Measurements from ENCODE around the gene GBP5. TPM values are rescaled to one million over a fixed set of nuclear protein-coding genes. Genes with fewer than 3 reads are reported as not detected.
"Not testable (repeated sequence)": the region's sequence is repeated elsewhere in the genome, so short reads cannot be mapped to it uniquely, and the experiment has no call there.

The GBP5 gene, protein sequence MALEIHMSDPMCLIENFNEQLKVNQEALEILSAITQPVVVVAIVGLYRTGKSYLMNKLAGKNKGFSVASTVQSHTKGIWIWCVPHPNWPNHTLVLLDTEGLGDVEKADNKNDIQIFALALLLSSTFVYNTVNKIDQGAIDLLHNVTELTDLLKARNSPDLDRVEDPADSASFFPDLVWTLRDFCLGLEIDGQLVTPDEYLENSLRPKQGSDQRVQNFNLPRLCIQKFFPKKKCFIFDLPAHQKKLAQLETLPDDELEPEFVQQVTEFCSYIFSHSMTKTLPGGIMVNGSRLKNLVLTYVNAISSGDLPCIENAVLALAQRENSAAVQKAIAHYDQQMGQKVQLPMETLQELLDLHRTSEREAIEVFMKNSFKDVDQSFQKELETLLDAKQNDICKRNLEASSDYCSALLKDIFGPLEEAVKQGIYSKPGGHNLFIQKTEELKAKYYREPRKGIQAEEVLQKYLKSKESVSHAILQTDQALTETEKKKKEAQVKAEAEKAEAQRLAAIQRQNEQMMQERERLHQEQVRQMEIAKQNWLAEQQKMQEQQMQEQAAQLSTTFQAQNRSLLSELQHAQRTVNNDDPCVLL
- 0.08 TPM in 1 of 2 replicates, not detected in the other for total RNA-seq (2014; rRNA removed; shearing (Covaris generic))

DNA sequence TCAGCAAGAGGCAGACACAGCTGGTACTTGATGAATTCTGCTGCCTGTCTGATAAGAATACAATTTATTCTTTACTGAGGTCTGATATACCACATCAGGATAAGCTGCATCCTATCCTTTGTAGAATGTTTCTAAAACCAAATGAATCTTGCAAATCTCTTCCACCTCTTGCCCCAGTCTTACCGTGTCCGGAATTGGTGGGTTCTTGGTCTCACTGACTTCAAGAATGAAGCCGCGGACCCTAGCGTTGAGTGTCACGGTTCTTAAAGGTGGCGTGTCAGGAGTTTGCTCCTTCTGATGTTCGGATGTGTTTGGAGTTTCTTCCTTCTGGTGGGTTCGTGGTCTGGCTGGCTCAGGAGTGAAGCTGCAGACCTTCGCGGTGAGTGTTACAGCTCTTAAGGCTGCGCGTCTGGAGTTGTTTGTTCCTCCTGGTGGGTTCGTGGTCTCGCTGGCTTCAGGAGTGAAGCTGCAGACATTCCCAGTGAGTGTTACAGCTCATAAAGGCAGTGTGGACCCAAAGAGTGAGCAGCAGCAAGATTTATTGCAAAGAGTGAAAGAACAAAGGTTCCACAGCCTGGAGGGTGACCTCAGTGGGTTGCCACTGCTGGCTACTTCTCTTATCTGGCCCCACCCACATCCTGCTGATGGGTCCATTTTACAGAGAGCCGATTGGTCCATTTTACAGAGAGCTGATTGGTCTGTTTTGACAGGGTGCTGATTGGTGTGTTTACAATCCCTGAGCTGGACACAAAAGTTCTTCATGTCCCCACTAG, at the start of gene GBP5:
Gene GBP5 (minus strand): TSS at position 592 of the 773 bp plus-strand sequence. CDS start 3,305 bp downstream, outside the sequence.
- H3K9me3 ChIP-seq (replicated peaks); H3K36me3 ChIP-seq; H3K4me1 ChIP-seq; H3K27me3 ChIP-seq; H3K4me3 ChIP-seq; H3K27ac ChIP-seq; DNase-seq: not testable (repeated sequence)

DNA sequence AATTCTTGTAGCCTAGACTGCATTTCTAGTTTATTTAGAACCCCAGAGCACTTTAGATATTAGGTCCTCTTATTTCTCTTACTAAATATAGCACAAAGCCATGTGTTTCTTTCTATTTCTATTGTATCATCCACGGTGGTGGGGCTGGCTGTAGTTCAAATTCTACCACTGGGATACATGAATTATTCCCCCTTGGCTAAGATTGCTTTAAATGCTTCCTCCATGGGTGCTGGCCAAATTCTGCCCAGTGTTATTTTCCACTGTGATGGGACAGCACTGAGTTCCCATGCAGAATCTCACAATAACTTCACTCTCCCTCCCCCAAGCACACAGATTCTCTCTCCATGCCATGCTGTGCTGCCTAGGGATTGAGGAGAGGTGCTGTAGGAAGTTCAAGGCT, 49.7 kb upstream of the GBP5 start:
- no peak for DNase-seq

DNA sequence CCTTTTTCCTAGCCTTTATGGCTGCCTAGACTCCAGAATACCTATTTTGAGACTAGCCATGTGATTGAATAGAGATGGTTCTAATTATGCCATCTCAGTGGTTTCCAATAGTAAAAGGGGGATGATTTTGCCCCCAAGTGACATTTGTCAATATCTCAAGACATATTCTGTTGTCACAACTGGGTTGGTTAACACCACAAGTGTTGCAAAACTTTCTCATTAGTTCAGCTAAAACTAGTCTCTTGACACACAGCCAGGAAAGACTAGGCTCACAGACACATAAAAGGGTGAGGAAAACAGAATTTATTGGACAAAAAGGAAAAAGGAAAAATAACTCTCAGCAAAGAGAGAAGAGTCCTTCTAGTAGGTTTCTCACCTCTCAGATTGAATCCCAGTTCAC, 39.9 kb upstream of the GBP5 start:
- Histone ChIP-seq H3K27me3 (no peaks in the 10 kb centered on the region), H3K4me3 (no peak overlapping the region), H3K36me3 (no peaks in the 10 kb centered on the region)

More for the DNA sequence above, 49.7 kb upstream of the GBP5 start:
- no peak overlapping the region for H3K27ac ChIP-seq
- no peaks in the 10 kb centered on the region for H3K9me3 ChIP-seq (replicated peaks)
- no peaks in the 10 kb centered on the region for H3K4me1 ChIP-seq
- no peaks in the 10 kb centered on the region for H3K27me3 ChIP-seq
- H3K36me3 ChIP-seq = no peaks in the 10 kb centered on the region
- no peak overlapping the region for H3K4me3 ChIP-seq

DNA sequence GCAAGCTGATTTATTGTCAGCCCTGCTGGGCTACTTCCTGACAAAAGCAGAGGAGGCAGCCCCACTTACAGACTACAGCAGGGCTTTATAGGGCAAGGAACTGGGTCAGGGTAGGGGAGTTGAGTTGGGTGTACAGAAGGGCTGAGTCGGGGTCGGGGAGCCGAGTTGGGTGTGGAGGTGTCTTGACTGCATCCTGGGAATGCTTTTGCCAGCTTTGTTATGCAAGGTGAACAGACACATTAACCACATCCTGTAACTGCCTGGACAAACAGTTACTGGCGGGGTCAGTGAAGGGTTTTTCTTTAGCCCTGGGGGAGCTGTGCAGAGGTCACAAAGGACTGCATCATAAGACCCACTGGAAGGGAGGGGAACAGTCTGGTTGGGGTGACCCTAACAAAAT, 39.1 kb upstream of the GBP5 start:
- Histone ChIP-seq H3K27me3 (no peaks in the 10 kb centered on the region), H3K4me3 (no peak overlapping the region)
- DNase-seq = no peak

More for the DNA sequence above, 39.9 kb upstream of the GBP5 start:
- Histone ChIP-seq H3K9me3 (replicated peaks) (no peaks in the 10 kb centered on the region), H3K27ac (no peak overlapping the region), H3K4me1 (no peaks in the 10 kb centered on the region)
- DNase-seq = no peak

DNA sequence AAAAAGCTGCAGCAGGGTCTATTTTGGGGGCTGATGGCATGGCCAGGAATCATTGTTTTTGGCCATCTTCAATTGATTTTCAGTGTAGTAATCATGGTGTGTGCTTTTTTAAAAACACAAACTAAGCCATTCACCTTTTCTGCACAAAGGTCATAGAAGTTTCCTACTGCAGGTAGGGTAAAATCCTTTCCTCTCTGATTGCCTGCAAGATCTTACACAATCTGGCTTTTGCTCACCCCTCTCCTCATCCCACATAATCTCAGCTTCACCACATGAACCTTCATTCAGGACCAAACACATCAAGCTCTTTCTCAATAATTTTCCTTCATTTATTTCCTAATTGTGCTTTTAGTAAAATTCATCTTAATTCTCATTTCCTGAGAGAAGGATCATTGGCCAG, 38.3 kb upstream of the GBP5 start:
- H3K27me3 ChIP-seq = no peaks in the 10 kb centered on the region
- H3K4me3 ChIP-seq = no peak overlapping the region
- no peaks in the 10 kb centered on the region for H3K4me1 ChIP-seq
- no peak overlapping the region for H3K27ac ChIP-seq
- H3K36me3 ChIP-seq = no peaks in the 10 kb centered on the region
- no peak for DNase-seq
- no peaks in the 10 kb centered on the region for H3K9me3 ChIP-seq (replicated peaks)

More for the DNA sequence above, 39.1 kb upstream of the GBP5 start:
- H3K4me1 ChIP-seq = no peaks in the 10 kb centered on the region
- no peaks in the 10 kb centered on the region for H3K9me3 ChIP-seq (replicated peaks)
- H3K36me3 ChIP-seq = no peaks in the 10 kb centered on the region
- no peak overlapping the region for H3K27ac ChIP-seq

DNA sequence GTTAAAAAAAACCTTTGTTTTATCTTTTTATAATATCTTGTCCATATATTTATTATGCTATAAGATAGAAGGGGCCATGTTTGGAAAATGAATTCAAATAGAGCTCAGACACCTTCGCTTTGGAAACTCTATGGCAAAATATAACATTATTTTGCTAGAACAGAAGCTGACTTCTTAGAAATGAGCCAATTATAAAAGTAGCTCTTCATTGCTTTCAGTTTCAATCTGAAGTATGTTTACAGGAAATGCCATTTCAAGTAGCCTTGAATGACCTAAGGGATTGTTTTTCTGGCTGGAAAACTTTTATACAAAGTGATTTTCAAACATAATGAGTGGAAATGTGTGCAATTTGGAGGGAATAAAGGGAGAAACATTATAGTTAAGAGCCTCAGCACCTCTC, 37.8 kb upstream of the GBP5 start:
- no peak for DNase-seq
- Histone ChIP-seq H3K4me3 (no peak overlapping the region), H3K9me3 (replicated peaks) (no peaks in the 10 kb centered on the region), H3K27me3 (no peaks in the 10 kb centered on the region), H3K36me3 (no peaks in the 10 kb centered on the region), H3K27ac (no peak overlapping the region), H3K4me1 (no peaks in the 10 kb centered on the region)

DNA sequence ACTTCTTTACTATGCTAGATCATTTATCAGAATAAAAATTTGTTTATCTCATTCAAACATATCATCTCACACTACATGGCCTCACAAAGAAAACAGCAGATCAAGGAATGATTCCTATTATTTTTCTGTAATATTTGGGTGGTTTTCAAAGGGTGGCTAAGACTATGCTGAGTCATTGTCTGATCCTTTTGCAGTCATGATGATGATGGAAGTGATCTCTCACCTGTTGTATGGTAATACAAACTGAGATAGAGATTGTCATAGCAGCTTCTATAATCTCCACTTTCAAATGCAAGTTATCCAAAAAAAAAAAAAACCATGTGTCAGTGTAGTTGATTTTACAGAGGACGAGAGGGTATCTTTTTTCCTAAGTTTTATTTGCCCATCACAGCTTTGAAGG, 37.2 kb upstream of the GBP5 start:
- Histone ChIP-seq H3K27me3 (no peaks in the 10 kb centered on the region), H3K36me3 (no peaks in the 10 kb centered on the region), H3K27ac (no peak overlapping the region), H3K4me1 (no peaks in the 10 kb centered on the region), H3K9me3 (replicated peaks) (no peaks in the 10 kb centered on the region), H3K4me3 (no peak overlapping the region)
- DNase-seq = no peak

DNA sequence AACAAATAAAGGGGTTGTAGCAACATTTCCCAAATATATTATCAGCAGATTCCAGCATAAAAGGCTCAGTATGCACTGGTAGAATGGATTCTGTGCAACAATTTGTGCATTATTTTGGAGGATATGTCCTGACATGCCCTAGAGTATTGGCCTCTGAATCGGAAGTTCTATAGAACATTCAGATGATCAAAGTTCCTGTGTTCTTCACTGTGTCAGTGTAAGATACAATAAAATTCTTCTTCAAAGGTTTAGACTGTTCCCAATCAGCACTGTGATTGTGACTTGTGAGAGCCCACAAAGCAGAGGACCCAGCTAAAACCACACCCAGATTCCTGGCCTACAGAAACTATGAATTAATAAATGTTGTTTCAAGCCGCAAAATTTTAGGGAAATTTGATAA, 33.6 kb upstream of the GBP5 start:
- DNase-seq = no peak
- Histone ChIP-seq H3K27me3 (no peaks in the 10 kb centered on the region), H3K4me3 (no peak overlapping the region), H3K9me3 (replicated peaks) (no peaks in the 10 kb centered on the region), H3K4me1 (no peaks in the 10 kb centered on the region), H3K27ac (no peak overlapping the region), H3K36me3 (no peaks in the 10 kb centered on the region)

DNA sequence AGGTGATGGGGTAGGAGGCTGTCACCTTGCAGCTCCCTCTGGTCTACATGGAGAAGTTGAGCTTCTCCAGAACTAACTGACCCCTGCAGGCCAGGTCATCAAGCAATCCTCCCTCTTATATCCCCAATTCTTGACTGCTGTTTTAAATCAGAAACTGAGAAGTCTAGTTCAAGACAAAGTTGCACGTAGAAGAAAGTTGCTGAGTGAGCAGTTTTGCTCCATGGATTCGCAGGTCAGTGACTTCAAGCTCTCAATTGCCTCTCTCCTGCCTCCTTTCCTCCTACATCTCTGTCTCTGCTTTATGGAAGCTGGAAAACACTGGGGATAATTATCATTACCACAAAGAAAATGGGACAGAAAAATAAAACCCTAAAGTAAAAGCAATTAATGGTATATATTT, 32.8 kb upstream of the GBP5 start:
- no peak for DNase-seq
- Histone ChIP-seq H3K36me3 (no peaks in the 10 kb centered on the region), H3K4me3 (no peak overlapping the region), H3K4me1 (no peaks in the 10 kb centered on the region), H3K9me3 (replicated peaks) (no peaks in the 10 kb centered on the region), H3K27me3 (no peaks in the 10 kb centered on the region), H3K27ac (no peak overlapping the region)

DNA sequence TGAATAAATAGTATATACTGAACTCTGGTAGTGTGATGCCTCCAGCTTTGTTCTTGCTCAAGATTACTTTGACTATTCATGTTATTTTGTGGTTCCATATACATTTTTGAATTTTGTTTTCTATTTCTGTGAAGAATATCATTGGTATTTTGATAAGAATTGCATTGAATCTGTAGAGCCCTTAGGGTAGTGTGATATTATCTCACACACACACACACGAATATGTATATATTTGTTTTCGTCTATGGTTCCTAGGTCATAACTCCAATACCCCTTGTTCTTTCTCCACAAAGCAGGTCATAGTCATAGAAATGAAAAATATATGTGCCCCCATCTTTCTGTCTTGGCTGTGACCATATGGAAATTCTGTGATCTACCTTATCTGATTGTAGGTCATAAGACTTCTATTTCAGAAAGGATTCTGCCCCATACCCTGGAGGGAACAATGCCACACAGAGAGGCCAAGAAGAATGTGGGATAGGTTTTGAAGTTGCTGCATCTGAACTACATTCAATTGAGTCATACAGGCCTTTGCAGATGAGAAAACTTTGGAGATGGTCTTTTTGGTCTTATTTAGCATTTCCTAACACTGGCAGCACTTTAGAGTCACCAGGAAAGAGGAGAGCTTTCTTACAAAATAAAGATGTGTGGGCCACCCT, 32.0 kb upstream of the GBP5 start:
- H3K27me3 ChIP-seq = no peaks in the 10 kb centered on the region
- H3K9me3 ChIP-seq (replicated peaks) = no peaks in the 10 kb centered on the region
- H3K4me3 ChIP-seq = no peak overlapping the region
- no peak overlapping the region for H3K27ac ChIP-seq
- DNase-seq = no peak
- H3K36me3 ChIP-seq = no peaks in the 10 kb centered on the region
- H3K4me1 ChIP-seq = no peaks in the 10 kb centered on the region

DNA sequence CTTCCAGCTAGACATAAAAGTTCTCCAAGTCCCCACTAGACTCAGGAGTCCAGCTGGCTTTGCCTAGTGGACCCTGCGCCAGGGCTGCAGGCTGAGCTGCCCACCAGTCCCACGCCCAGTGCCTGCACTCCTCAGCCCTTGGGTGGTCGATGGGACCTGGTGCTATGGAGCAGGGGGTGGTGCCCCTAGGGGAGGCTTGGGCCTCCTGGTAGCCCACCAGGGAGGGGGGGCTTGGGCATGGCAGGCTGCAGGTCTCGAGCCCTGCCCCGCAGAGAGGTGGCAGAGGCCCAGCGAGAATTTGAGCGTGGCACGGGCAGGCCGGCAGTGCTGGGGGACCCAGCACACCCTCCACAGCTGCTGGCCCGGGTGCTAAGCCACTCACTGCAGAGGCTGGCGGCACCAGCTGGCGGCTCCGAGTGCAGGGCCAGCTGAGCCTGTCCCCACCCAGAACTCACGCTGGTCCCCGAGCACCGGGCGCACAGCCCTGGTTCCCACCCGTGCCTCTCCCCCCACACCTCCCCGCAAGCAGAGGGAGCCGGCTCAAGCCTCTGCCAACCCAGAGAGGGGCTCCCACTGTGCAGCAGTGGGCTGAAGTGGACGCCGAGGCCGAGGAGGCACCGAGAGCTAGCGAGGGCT, 30.2 kb upstream of the GBP5 start:
- H3K4me1 ChIP-seq = no peaks in the 10 kb centered on the region
- H3K4me3 ChIP-seq = no peak overlapping the region
- H3K9me3 ChIP-seq (replicated peaks) = no peaks in the 10 kb centered on the region
- DNase-seq = no peak
- H3K36me3 ChIP-seq = no peaks in the 10 kb centered on the region
- H3K27me3 ChIP-seq = no peaks in the 10 kb centered on the region
- H3K27ac ChIP-seq = no peak overlapping the region

DNA sequence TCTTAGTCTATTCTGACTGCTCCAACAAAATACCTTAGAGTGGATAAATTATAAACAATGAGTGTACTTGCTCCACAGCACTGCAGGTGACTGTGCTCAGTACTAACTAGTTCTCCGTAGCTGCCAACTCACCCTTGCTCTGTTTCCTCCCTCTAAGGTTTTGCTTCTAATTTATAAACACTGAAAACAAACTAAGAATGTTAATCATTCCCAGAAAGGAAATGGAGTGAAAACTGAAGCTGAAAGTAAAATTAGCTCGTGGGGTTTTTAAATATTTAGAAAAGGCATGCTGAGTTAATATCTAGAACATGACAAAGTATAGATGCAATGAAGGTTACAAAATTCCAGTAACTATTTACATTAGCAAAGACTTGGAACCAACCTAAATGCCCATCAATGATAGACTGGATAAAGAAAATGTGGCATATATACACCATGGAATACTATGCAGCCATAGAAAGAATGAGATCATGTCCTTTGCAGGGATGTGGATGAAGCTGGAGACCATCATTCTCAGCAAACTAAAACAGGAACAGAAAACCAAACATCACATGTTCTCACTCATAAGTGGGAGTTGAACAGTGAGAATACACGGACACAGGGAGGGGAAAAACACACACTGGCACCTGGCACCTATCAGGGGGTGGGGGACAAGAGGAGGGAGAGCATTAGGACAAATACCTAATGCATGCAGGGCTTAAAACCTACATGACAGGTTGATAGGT, 27.2 kb upstream of the GBP5 start:
- H3K9me3 ChIP-seq (replicated peaks); H3K27me3 ChIP-seq; H3K27ac ChIP-seq; DNase-seq; H3K4me1 ChIP-seq; H3K4me3 ChIP-seq; H3K36me3 ChIP-seq: not testable (repeated sequence)

DNA sequence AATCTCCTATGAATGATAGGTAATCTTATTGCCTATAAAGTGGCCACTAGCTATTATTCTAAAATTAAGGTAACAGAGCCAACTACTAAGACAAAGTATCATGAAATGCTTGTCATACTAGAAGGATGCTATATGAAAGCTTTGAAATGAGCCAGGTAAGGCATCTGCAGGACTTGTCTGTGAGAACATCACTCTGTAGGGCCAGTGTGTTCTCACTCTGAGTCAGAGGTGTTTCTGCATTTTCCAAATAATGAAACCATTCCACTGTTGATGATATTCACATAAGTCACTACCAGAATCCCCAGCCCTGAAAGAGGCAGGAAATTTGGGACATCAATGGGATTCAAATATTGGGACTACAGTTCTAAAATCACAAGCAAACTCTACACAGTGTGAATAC, 25.8 kb upstream of the GBP5 start:
- H3K27me3 ChIP-seq = no peaks in the 10 kb centered on the region
- no peak overlapping the region for H3K27ac ChIP-seq
- no peaks in the 10 kb centered on the region for H3K4me1 ChIP-seq
- no peak for DNase-seq
- H3K4me3 ChIP-seq = no peak overlapping the region
- H3K36me3 ChIP-seq = no peaks in the 10 kb centered on the region
- no peaks in the 10 kb centered on the region for H3K9me3 ChIP-seq (replicated peaks)

DNA sequence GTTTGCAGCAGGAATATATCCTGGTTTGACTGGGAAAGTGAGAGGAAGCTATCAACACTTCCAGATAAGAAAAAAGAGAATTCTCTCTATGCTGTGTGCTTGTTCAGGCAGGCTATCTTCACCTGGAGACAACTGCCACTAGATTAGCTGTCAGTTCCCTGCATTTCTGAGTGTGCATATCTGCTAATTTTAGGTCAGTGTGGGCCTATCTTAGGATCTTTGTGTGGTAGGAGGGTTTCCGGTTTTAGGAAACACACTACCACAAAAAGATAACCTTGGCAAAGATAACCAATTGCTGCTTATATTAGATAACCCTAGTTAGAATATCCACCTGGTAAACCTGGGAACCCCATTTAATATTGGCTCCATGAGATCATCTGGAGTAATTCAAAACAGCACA, 22.5 kb upstream of the GBP5 start:
- Histone ChIP-seq H3K27me3 (no peaks in the 10 kb centered on the region), H3K4me3 (no peak overlapping the region), H3K9me3 (replicated peaks) (no peaks in the 10 kb centered on the region)

More for the DNA sequence above, 22.5 kb upstream of the GBP5 start:
- no peaks in the 10 kb centered on the region for H3K36me3 ChIP-seq
- H3K4me1 ChIP-seq = no peaks in the 10 kb centered on the region
- DNase-seq = no peak
- H3K27ac ChIP-seq = no peak overlapping the region

Measured in SJCRH30 (cell line).